NCI-H526 treated with DMSO at 0.1 percent for 48 hours (cell line): ENCODE results near the gene ATP13A5.

Source experiments
- DNase-seq: peaks from one replicate; lab custom pipeline; 2025; lab: John Stamatoyannopoulos, UW

The ATP13A5 gene

GRCh38 chr3:193347521-193348501 is 30.7 kb downstream of the ATP13A5 start:
- peak; percentile 100 for DNase-seq

GRCh38 chr3:193346259-193346658 is 32.3 kb downstream of the ATP13A5 start:
- DNase-seq, result no peak

GRCh38 chr3:193345431-193345830 is 33.1 kb downstream of the ATP13A5 start:
- no peak for DNase-seq

- DNase-seq, result no peak
Measured at GRCh38 chr3:193344486-193344885, 34.1 kb downstream of the ATP13A5 start.

- DNase-seq, result no peak
Measured at GRCh38 chr3:193343726-193344222, 34.8 kb downstream of the ATP13A5 start.

- peak; percentile 84 for DNase-seq
Measured at GRCh38 chr3:193342551-193342950, 36.0 kb downstream of the ATP13A5 start.

- no peak for DNase-seq
Measured at GRCh38 chr3:193335031-193335430, 43.5 kb downstream of the ATP13A5 start.

GRCh38 chr3:193333229-193333628 is 45.3 kb downstream of the ATP13A5 start:
- no peak for DNase-seq

- no peak for DNase-seq
Measured at GRCh38 chr3:193330555-193331204, 47.9 kb downstream of the ATP13A5 start.

GRCh38 chr3:193317682-193318300 is 60.8 kb downstream of the ATP13A5 start:
- peak; percentile 58 for DNase-seq

- no peak for DNase-seq
Measured at GRCh38 chr3:193314161-193314560, 64.4 kb downstream of the ATP13A5 start.

GRCh38 chr3:193313061-193313958 is 65.2 kb downstream of the ATP13A5 start:
- DNase-seq, result no peak

GRCh38 chr3:193310914-193311723 is 67.4 kb downstream of the ATP13A5 start:
- DNase-seq, result no peak

- no peak for DNase-seq
Measured at GRCh38 chr3:193305356-193305755, 73.2 kb downstream of the ATP13A5 start.

- DNase-seq, result no peak
Measured at GRCh38 chr3:193301433-193301832, 77.1 kb downstream of the ATP13A5 start.

GRCh38 chr3:193297421-193297820 is 81.1 kb downstream of the ATP13A5 start:
- DNase-seq, result no peak

GRCh38 chr3:193295985-193296384 is 82.6 kb downstream of the ATP13A5 start:
- no peak for DNase-seq

GRCh38 chr3:193292386-193292785 is 86.2 kb downstream of the ATP13A5 start:
- DNase-seq, result no peak

- no peak for DNase-seq
Measured at GRCh38 chr3:193271101-193271840, 107.3 kb downstream of the ATP13A5 start.

- no peak for DNase-seq
Measured at GRCh38 chr3:193270451-193270850, 108.1 kb downstream of the ATP13A5 start.
